AG10803 (cell line): Measurements from ENCODE around the gene ZNF674.

Experiments used
- DNase-seq: peaks from one replicate; pipeline ENCODE4 v3.0.0; 2010; ENCODE audit warnings: low read depth
- H3K4me3 ChIP-seq: 2 replicates; pipeline ENCODE4 v1.5.1; 2011; ENCODE audit warnings: mild to moderate bottlenecking, low read length, control low read depth
- TF ChIP-seq, protein P1 (sequence below): conservative IDR thresholded peaks from 2 replicates; pipeline ENCODE4 v1.5.1; 2011; ENCODE audit warnings: mild to moderate bottlenecking, low read length, control low read depth, inconsistent platforms

ZNF674 gene

DNA sequence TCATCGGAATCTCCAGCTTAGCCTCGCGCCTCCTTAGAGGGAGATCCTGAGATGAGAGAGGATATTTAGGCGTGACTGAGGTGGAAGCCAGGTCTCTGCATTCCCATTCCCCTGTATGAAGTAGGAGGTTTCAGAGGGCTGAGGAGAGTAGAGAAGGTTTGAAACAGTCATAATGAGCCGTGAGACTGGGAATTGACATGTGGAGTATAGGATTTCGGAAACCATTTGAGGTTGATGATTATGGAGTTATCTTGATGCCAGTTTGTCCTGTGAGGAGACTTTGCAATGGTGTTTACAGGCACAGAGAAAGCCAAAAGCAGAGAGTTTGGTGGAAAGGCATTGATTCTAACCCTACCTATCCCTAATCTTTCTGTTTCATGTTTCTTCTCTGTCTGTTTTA lies 30.4 kb upstream of the ZNF674 start:
- DNase-seq, result no peak
- peak overlapping the region; percentile 59 for H3K4me3 ChIP-seq
- TF ChIP-seq, protein P1, sequence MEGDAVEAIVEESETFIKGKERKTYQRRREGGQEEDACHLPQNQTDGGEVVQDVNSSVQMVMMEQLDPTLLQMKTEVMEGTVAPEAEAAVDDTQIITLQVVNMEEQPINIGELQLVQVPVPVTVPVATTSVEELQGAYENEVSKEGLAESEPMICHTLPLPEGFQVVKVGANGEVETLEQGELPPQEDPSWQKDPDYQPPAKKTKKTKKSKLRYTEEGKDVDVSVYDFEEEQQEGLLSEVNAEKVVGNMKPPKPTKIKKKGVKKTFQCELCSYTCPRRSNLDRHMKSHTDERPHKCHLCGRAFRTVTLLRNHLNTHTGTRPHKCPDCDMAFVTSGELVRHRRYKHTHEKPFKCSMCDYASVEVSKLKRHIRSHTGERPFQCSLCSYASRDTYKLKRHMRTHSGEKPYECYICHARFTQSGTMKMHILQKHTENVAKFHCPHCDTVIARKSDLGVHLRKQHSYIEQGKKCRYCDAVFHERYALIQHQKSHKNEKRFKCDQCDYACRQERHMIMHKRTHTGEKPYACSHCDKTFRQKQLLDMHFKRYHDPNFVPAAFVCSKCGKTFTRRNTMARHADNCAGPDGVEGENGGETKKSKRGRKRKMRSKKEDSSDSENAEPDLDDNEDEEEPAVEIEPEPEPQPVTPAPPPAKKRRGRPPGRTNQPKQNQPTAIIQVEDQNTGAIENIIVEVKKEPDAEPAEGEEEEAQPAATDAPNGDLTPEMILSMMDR, result no peak

DNA sequence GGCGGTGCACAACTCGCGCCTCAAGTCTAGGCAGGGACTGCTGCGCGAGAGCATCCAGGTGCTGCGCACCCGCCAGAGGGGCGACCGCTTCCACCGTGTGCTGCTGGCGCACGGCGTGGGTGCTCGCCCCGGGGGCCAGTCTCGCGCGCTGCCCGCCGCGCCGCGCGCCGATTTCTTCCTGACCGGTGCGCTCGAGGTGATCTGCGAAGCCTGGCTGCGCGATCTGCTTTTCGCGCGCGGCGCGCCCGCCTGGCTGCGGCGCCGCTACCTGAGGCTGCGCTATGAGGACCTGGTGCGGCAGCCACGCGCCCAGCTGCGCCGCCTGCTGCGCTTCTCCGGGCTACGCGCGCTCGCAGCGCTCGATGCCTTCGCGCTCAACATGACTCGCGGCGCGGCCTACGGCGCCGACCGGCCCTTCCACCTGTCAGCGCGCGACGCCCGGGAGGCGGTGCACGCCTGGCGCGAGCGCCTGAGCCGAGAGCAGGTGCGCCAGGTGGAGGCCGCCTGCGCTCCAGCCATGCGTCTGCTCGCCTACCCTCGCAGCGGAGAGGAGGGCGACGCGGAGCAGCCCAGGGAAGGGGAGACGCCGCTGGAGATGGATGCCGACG lies 29.7 kb upstream of the ZNF674 start:
- TF ChIP-seq, protein P1, result no peak
- DNase-seq, result no peak
- peak overlapping the region; percentile 59 for H3K4me3 ChIP-seq

DNA sequence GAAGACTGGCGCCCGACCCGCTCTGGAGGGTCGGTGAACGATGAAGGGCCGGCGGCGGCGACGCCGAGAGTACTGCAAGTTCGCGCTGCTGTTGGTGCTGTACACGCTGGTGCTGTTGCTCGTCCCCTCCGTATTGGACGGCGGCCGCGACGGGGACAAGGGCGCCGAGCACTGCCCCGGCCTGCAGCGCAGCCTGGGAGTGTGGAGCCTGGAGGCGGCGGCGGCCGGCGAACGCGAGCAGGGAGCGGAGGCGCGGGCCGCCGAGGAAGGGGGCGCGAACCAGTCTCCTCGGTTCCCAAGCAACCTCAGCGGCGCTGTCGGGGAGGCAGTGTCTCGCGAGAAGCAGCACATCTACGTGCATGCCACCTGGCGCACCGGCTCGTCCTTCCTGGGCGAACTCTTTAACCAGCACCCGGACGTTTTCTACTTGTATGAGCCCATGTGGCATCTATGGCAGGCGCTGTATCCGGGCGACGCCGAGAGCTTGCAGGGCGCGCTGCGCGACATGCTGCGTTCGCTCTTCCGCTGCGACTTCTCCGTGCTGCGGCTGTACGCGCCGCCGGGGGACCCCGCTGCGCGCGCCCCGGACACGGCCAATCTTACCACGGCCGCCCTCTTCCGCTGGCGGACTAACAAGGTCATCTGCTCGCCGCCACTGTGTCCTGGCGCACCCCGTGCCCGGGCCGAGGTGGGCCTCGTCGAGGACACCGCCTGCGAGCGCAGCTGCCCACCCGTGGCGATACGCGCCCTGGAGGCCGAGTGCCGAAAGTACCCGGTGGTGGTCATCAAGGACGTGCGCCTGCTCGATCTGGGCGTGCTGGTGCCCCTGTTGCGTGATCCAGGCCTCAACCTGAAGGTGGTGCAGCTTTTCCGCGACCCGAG lies 28.9 kb upstream of the ZNF674 start:
- TF ChIP-seq, protein P1, result no peak

DNA sequence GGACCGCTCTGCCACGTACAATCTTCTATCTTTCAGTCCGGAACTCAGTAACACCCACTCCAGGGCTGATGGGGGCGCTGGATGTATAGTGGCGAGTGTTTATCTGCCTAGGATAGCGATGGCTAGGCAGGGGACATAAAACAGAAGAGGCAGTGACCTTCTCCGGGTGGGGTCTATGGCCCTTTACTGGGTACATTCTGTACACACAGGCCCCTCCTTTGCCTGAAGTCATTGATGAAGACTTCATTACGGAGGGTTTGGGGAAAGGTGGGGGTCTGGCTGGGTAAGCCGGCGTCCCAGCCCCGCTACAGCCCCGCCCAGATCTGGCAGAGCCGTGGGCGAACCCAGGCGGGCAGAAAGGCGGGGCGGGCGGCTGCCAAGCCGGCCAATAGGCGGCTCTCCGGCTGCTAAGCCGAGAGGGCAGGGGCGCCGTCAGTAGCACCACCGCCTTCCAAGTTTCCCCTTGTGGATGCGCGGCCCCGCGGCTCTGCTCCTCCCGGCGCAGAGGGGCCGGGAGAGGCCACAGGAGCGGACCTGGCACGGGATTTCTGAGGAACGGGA lies 28.2 kb upstream of the ZNF674 start, which contains the start of gene CHST7:
CHST7 (plus strand) TSS at position 435 of the 561 bp plus-strand sequence. CDS start 167 bp downstream, outside the sequence.
- TF ChIP-seq, protein P1, result peak; percentile 40
- peak within 1 kb of the TSS; percentile 59 for H3K4me3 ChIP-seq
- DNase-seq, result peak; percentile 54

More for the DNA sequence above, 28.9 kb upstream of the ZNF674 start:
- peak overlapping the region; percentile 59 for H3K4me3 ChIP-seq
- peak; percentile 44 for DNase-seq

- TF ChIP-seq, protein P1, result no peak; the same call in 1 of the 2 replicates
- no peak for DNase-seq
- H3K4me3 ChIP-seq, result no peak overlapping the region
These were observed 27.2 kb upstream of the ZNF674 start for GRCh38 chrX:46572340-46572936.

GRCh38 chrX:46571423-46572339 lies 26.5 kb upstream of the ZNF674 start:
- TF ChIP-seq, protein P1, result no peak
- DNase-seq, result no peak
- no peak overlapping the region for H3K4me3 ChIP-seq
